ENCODE measurements around the gene MIS18A.
"Not testable (repeated sequence)": the region's sequence is repeated elsewhere in the genome, so short reads cannot be mapped to it uniquely, and the experiment has no call there.

Gene MIS18A

DNA sequence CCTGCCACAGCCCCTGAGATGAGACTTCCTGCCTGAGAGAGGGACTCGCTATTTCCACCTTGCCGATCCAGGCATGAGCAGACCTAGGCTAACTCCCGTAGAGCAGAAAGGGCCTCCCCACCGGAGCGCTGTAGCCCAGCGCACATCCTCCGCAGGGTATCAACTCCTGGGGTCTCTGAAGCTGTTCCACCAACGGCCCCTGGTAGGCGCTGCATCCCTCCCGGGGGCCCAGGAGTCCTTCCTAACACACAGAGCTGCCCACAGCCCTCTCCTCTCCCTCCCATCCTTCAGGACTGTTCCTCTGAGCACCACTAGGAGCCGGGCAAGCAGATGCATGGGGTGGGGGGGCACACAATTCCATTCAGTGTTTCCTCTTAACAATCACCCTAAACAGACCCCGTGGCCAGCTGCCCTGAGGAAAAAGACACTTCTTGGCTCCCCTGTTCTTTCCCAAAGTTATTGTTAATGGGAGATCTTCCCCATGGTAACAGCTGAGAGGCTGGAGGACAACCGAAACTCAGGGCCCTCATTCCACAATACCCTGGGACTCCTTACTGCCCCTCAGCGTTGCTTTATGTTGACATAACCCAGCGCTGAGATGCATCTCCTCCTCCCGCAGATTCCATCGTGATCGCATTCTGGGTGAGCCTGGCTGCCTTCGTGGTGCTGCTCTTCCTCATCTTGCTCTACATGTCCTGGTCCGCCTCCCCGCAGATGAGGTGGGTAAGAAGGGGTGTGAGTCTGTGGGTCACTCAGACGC lies 27.4 kb upstream of the MIS18A start:
- no peak for DNase-seq (ENCODE audit: low read depth in 2 of 3, low spot score in 2 of 3)

DNA sequence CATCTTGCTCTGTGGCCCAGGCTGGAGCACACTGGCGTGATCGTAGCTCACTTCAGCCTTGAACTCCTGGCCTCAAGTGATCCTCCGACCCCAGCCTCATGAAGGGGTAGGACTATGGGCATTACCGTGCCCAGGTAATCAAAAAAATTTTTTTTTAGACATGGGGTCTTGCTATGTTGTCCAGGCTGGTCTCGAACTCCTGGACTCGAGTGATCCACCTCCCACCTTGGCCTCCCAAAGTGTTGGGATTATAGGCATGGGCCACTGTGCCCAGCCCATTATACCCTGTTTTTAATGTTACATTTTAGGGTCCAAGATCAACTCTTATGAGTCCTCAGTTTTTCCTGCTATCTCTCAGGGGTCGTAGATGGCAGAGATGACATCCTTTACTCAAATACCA lies 26.1 kb upstream of the MIS18A start:
- DNase-seq (ENCODE audit: low read depth in 2 of 3, low spot score in 2 of 3): no peak

- no peak for DNase-seq (ENCODE audit: low read depth in 2 of 3, low spot score in 2 of 3)
These were observed 24.5 kb upstream of the MIS18A start for GRCh38 chr21:32303385-32303784.

DNA sequence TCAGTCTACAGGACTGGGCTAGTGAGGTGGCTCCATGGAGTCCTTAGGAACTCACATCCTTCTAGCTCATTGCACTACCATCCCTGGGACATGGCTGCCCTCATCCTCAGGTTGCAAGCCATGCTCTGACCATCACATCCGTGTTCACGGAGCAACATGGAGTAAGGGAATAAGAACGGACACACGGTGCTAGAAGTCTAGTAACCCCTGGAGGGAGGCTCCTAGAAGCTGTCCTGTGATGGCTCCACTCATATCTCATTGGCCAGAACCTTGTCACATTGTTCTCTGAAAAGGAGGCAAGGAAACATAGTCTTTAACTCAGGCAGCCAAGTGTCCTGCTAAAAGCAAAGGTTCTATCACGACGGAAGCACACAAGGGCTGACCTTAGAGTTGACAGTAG lies 23.7 kb upstream of the MIS18A start:
- DNase-seq (ENCODE audit: low read depth in 2 of 3, low spot score in 2 of 3): no peak

- no peak for DNase-seq (ENCODE audit: low read depth in 2 of 3, low spot score in 2 of 3)
These were observed 22.7 kb upstream of the MIS18A start for GRCh38 chr21:32301596-32301995.

- no peak for DNase-seq (ENCODE audit: low read depth in 2 of 3, low spot score in 2 of 3)
These were observed 21.4 kb upstream of the MIS18A start for GRCh38 chr21:32300117-32300681.

DNA sequence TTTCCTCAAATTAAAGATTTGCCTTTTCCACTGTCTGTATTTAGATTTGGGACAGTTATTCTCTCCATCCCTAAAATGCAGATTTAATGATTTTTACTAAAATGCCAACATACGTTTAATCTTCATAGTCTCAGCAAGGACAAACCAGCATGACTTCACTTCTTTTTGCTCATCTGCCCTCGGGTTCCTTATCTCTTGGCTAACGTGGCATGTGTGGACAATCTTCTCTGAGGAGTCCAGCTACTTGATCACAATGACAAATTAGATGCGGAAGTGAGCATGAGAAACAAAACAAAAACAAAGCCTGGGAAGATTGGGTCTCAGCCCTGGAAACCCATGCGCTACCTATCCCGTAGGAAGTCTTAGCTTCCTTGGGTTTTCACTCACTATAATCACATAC lies 20.8 kb upstream of the MIS18A start:
- DNase-seq (ENCODE audit: low read depth in 2 of 3, low spot score in 2 of 3): no peak

- DNase-seq (ENCODE audit: low read depth in 2 of 3, low spot score in 2 of 3): no peak
These were observed 19.8 kb upstream of the MIS18A start, which contains the start of gene MRAP for GRCh38 chr21:32298658-32299081. Gene MRAP (plus strand): TSS chr21:32298855. CDS start chr21:32298972, 117 bp downstream.

- DNase-seq (ENCODE audit: low read depth in 2 of 3, low spot score in 2 of 3): no peak
These were observed 19.3 kb upstream of the MIS18A start for GRCh38 chr21:32298148-32298559.

- no peak for DNase-seq (ENCODE audit: low read depth in 2 of 3, low spot score in 2 of 3)
These were observed 18.6 kb upstream of the MIS18A start for GRCh38 chr21:32297449-32297848.

DNA sequence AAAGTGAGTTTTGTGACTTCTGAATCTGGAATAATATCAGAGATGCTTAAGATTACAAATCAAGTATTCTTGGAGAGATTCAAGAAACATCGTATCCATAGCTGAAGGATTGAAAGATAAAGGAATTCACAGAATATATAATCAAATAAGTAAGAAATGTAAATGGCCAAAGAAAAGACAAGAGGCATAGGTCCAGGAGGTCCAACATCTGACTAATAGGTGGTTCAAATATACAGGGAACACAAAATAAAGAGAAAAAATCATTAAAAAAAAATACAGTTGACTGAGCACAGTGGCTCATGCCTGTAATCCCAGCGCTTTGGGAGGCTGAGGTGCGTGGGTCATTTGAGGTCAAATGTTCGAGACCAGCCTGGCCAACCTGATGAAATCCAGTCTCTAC lies 6.6 kb upstream of the MIS18A start:
- DNase-seq (ENCODE audit: low read depth in 2 of 3, low spot score in 2 of 3): no peak

GRCh38 chr21:32282992-32283391 lies 4.1 kb upstream of the MIS18A start:
- no peak for DNase-seq (ENCODE audit: low read depth in 2 of 3, low spot score in 2 of 3)

DNA sequence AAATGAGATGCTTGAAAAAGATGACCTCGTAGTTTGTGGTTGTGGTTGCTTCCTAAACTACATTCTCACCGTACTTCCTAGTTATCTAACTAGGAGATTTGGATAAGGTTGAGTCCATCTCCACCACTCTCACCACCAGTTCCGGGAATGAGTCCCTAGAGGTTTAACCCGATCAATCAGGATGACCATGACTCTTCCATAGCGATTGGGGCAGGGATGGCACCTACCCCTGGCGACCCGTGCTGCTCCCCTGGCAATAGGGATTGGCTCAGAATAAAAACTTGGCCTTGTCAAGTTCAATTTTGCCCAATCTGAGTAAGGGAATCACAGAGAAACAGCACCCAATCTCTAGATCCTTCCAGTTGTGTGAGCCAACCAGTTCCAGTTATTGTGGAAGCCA lies 2.7 kb upstream of the MIS18A start:
- DNase-seq (ENCODE audit: low read depth in 2 of 3, low spot score in 2 of 3): no peak

GRCh38 chr21:32279377-32279680 lies 480 bp upstream of the MIS18A start:
- DNase-seq (ENCODE audit: low read depth in 2 of 3, low spot score in 2 of 3): no peak

DNA sequence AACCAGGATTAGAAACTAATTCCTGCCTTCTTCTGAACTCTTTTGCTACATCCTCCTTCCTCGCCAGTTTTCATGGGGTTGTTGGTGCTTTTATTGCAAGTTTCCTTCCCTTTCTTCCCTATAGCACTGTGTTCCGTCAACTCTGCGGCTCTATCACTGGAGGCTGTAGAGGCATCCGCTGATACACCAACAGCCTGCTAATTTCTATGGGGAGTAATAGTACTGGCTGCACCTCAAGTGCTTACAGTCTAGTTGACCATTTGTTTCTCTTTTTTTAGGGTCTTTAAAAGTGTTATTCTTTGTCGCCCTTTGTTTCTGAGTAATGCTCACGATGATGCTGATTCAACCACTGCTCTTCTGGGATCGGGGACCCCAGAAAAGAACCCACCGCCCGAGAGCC lies 746 bp downstream of the MIS18A start:
- DNase-seq (ENCODE audit: low read depth in 2 of 3, low spot score in 2 of 3): no peak

- no peak for DNase-seq (ENCODE audit: low read depth in 2 of 3, low spot score in 2 of 3)
These were observed 2.2 kb downstream of the MIS18A start for GRCh38 chr21:32276671-32277070.

DNA sequence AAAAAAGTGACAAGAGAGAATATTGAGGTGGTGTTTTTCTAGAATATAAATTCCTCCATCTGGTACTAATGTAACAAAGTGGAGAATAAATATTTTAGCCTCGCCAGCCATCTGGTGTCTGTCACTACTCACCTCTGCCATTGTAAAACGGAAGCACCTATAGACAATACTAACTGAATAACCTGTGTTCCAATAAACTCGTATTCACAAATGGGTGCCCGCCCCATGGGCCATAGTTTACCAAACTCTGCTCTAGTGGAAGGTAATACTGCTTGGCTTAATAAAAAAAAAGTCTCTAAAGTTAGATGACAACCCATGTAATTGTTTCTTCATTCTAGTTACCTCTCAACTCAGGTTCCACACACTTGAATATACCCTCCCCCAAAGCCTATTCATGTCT lies 8.1 kb downstream of the MIS18A start:
- no peak for DNase-seq (ENCODE audit: low read depth in 2 of 3, low spot score in 2 of 3)

- DNase-seq (ENCODE audit: low read depth in 2 of 3, low spot score in 2 of 3): not testable (repeated sequence)
These were observed 13.5 kb downstream of the MIS18A start for GRCh38 chr21:32265321-32265720.

GRCh38 chr21:32261929-32262328 lies 16.9 kb downstream of the MIS18A start:
- DNase-seq (ENCODE audit: low read depth in 2 of 3, low spot score in 2 of 3): no peak

- no peak for DNase-seq (ENCODE audit: low read depth in 2 of 3, low spot score in 2 of 3)
These were observed 18.7 kb downstream of the MIS18A start for GRCh38 chr21:32260130-32260529.

- not testable (repeated sequence) for DNase-seq (ENCODE audit: low read depth in 2 of 3, low spot score in 2 of 3)
These were observed 20.1 kb downstream of the MIS18A start for GRCh38 chr21:32258786-32259048.

DNA sequence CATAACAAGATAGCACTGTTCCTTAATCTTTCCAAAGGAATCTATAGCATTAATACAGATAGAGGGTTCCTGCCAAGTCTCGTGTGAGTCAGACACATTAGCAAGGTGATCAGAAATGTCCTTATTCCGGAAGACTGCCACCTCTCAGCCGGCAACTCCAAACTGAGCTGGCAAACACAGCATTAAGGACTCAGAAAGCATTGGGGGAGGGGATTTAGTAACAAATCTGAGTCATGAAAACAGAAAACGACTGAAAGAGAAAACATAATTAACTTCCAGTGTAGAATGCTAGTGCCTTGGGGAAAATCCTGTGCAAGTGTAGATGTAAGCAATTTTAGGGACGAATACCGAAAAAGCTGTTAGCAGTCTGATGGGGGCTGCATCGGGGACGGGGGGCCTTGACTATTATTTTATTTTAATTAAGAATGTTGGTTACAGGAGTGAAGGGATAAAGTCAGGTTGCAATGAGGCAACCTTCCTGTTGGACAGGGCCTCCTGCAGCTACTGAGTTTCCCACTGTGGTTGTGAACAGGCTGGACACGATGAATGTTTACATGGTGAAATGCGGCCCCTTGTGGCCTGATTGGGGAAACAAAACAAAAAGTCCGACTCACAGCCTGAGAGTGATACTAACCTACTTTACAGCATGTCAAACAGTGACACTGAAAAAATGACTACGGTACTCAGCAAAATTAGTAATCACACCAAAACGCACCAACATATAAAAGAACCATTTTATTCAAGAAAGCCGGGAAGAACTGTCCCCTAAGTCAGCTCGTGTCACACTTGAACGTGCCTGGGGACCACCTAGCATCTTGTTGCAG lies 20.7 kb downstream of the MIS18A start:
- no peak for DNase-seq (ENCODE audit: low read depth in 2 of 3, low spot score in 2 of 3)

Measured in activated CD8-positive, alpha-beta memory T cell treated with anti-CD3 and anti-CD28 coated beads for 48 hours (primary cell).